Neuron (in vitro differentiated cells): ENCODE results near the gene HMGCS2.

ENCODE experiments used
- H2AFZ ChIP-seq: one replicate; pipeline ENCODE4 v1.6.1; 2013; ENCODE audit warnings: low read depth, mild to moderate bottlenecking, inconsistent platforms, low read length, moderate library complexity
- H3K27me3 ChIP-seq: one replicate; pipeline ENCODE4 v1.6.1; 2013; ENCODE audit warnings: low read length; ENCODE audit not compliant: insufficient read depth
- H3K36me3 ChIP-seq: one replicate; pipeline ENCODE4 v1.6.1; 2013; ENCODE audit warnings: low read length; ENCODE audit not compliant: insufficient read depth
- H3K4me1 ChIP-seq: one replicate; pipeline ENCODE4 v1.6.1; 2013; ENCODE audit warnings: low read length; ENCODE audit not compliant: insufficient read depth
- H3K4me3 ChIP-seq: 2 replicates; pipeline ENCODE4 v1.5.1; 2013; ENCODE audit warnings: mild to moderate bottlenecking, low read length, moderate library complexity
- H3K9me3 ChIP-seq: one replicate; pipeline ENCODE4 v1.6.1; 2013; ENCODE audit warnings: low read length

The HMGCS2 gene

GRCh38 chr1:119742677-119743076, 26.0 kb downstream of the HMGCS2 start:
- H2AFZ ChIP-seq: no peak overlapping the region
- H3K4me1 ChIP-seq: no peaks in the 10 kb centered on the region
- H3K4me3 ChIP-seq: no peak overlapping the region
- H3K36me3 ChIP-seq: peaks cover 38% of the 10 kb centered on the region
- no peaks in the 10 kb centered on the region for H3K9me3 ChIP-seq
- no peaks in the 10 kb centered on the region for H3K27me3 ChIP-seq

- Histone ChIP-seq H3K9me3 (no peaks in the 10 kb centered on the region), H3K4me1 (no peaks in the 10 kb centered on the region), H2AFZ (no peak overlapping the region), H3K36me3 (peaks cover 43% of the 10 kb centered on the region), H3K4me3 (no peak overlapping the region), H3K27me3 (no peaks in the 10 kb centered on the region)
Observed at GRCh38 chr1:119742202-119742601, 26.5 kb downstream of the HMGCS2 start.

- Histone ChIP-seq H3K9me3 (no peaks in the 10 kb centered on the region), H3K4me1 (no peaks in the 10 kb centered on the region), H2AFZ (no peak overlapping the region), H3K27me3 (no peaks in the 10 kb centered on the region), H3K36me3 (peaks cover 53% of the 10 kb centered on the region), H3K4me3 (no peak overlapping the region)
Observed at GRCh38 chr1:119740896-119741780, 27.6 kb downstream of the HMGCS2 start.

GRCh38 chr1:119740261-119740660, 28.4 kb downstream of the HMGCS2 start:
- Histone ChIP-seq H3K36me3 (peaks cover 62% of the 10 kb centered on the region), H3K4me3 (no peak overlapping the region), H3K27me3 (no peaks in the 10 kb centered on the region), H3K4me1 (no peaks in the 10 kb centered on the region), H3K9me3 (no peaks in the 10 kb centered on the region), H2AFZ (no peak overlapping the region)

- Histone ChIP-seq H3K9me3 (no peaks in the 10 kb centered on the region), H3K4me1 (no peaks in the 10 kb centered on the region), H3K4me3 (no peak overlapping the region), H3K27me3 (no peaks in the 10 kb centered on the region), H3K36me3 (peaks cover 72% of the 10 kb centered on the region), H2AFZ (no peak overlapping the region)
Observed at GRCh38 chr1:119739150-119739549, 29.6 kb downstream of the HMGCS2 start.

- H3K27me3 ChIP-seq: no peaks in the 10 kb centered on the region
- H3K36me3 ChIP-seq: peaks cover 70% of the 10 kb centered on the region
- H2AFZ ChIP-seq: no peak overlapping the region
- H3K4me1 ChIP-seq: no peaks in the 10 kb centered on the region
- H3K9me3 ChIP-seq: no peaks in the 10 kb centered on the region
- H3K4me3 ChIP-seq: no peak overlapping the region
Observed at GRCh38 chr1:119738100-119738720, 30.5 kb downstream of the HMGCS2 start.

- no peak overlapping the region for H3K4me3 ChIP-seq
- peaks cover 60% of the 10 kb centered on the region for H3K36me3 ChIP-seq
- no peaks in the 10 kb centered on the region for H3K27me3 ChIP-seq
- no peak overlapping the region for H2AFZ ChIP-seq
- no peaks in the 10 kb centered on the region for H3K9me3 ChIP-seq
- H3K4me1 ChIP-seq: no peaks in the 10 kb centered on the region
Observed at GRCh38 chr1:119737040-119737682, 31.5 kb downstream of the HMGCS2 start.

- H3K4me1 ChIP-seq: no peaks in the 10 kb centered on the region
- no peak overlapping the region for H3K4me3 ChIP-seq
- no peaks in the 10 kb centered on the region for H3K9me3 ChIP-seq
- H2AFZ ChIP-seq: no peak overlapping the region
- no peaks in the 10 kb centered on the region for H3K27me3 ChIP-seq
- H3K36me3 ChIP-seq: peaks cover 58% of the 10 kb centered on the region
Observed at GRCh38 chr1:119736649-119737039, 32.1 kb downstream of the HMGCS2 start.

GRCh38 chr1:119735217-119735616, 33.5 kb downstream of the HMGCS2 start:
- Histone ChIP-seq H3K4me3 (no peak overlapping the region), H3K4me1 (no peaks in the 10 kb centered on the region), H3K9me3 (no peaks in the 10 kb centered on the region), H3K36me3 (peaks cover 63% of the 10 kb centered on the region), H3K27me3 (no peaks in the 10 kb centered on the region), H2AFZ (no peak overlapping the region)

GRCh38 chr1:119733754-119734153, 35.0 kb downstream of the HMGCS2 start:
- H3K27me3 ChIP-seq: no peaks in the 10 kb centered on the region
- no peaks in the 10 kb centered on the region for H3K4me1 ChIP-seq
- H3K36me3 ChIP-seq: peaks cover 72% of the 10 kb centered on the region
- H3K4me3 ChIP-seq: no peak overlapping the region
- no peak overlapping the region for H2AFZ ChIP-seq
- no peaks in the 10 kb centered on the region for H3K9me3 ChIP-seq

GRCh38 chr1:119732465-119733168, 36.1 kb downstream of the HMGCS2 start:
- H3K36me3 ChIP-seq: peaks cover 80% of the 10 kb centered on the region

GRCh38 chr1:119731741-119732430, 36.8 kb downstream of the HMGCS2 start:
- no peak overlapping the region for H2AFZ ChIP-seq
- H3K4me3 ChIP-seq: no peak overlapping the region
- no peaks in the 10 kb centered on the region for H3K4me1 ChIP-seq
- peaks cover 78% of the 10 kb centered on the region for H3K36me3 ChIP-seq
- H3K27me3 ChIP-seq: no peaks in the 10 kb centered on the region
- H3K9me3 ChIP-seq: peaks cover under 1% of the 10 kb centered on the region

More at GRCh38 chr1:119732465-119733168, 36.1 kb downstream of the HMGCS2 start:
- no peaks in the 10 kb centered on the region for H3K4me1 ChIP-seq
- H2AFZ ChIP-seq: no peak overlapping the region
- no peaks in the 10 kb centered on the region for H3K9me3 ChIP-seq
- no peak overlapping the region for H3K4me3 ChIP-seq
- no peaks in the 10 kb centered on the region for H3K27me3 ChIP-seq
